PFSK-1 (cell line): Measurements from ENCODE around the gene ISX.

Source experiments
- FOXP2 ChIP-seq: optimal IDR thresholded peaks from 2 replicates; pipeline ENCODE3; 2011; ENCODE audit warnings: borderline replicate concordance, control low read depth, inconsistent platforms; ENCODE audit not compliant: insufficient read depth; ENCODE audit errors: extremely low read length, extremely low read depth
- POLR2AphosphoS5 ChIP-seq: IDR thresholded peaks from 2 replicates; pipeline ENCODE4 v1.6.1; 2012; ENCODE audit warnings: low read depth, mild to moderate bottlenecking, control low read depth, low read length, moderate library complexity
- SIN3A ChIP-seq: IDR thresholded peaks from 2 replicates; pipeline ENCODE4 v1.6.1; 2012; ENCODE audit warnings: mild to moderate bottlenecking, low read length, moderate library complexity, borderline replicate concordance; ENCODE audit not compliant: insufficient read depth
- TAF1 ChIP-seq: IDR thresholded peaks from 2 replicates; pipeline ENCODE4 v1.6.1; 2012; ENCODE audit warnings: low read length, control low read depth, borderline replicate concordance; ENCODE audit not compliant: insufficient read depth
- TF ChIP-seq, protein P1 (sequence below), 2 experiments: IDR thresholded peaks; 2 replicates each; pipeline versions ENCODE4 v1.6.1 to v1.8.0; 2011 to 2012; ENCODE audit warnings: low read depth in 2 of 2, low read length in 2 of 2, control low read depth in 1 of 2, inconsistent platforms in 1 of 2, mild to moderate bottlenecking in 1 of 2, moderate library complexity in 1 of 2; ENCODE audit not compliant: insufficient read depth in 1 of 2

- no peak for TF ChIP-seq TAF1
- no peak for TF ChIP-seq POLR2AphosphoS5
- TF ChIP-seq SIN3A = no peak
- TF ChIP-seq, protein P1, sequence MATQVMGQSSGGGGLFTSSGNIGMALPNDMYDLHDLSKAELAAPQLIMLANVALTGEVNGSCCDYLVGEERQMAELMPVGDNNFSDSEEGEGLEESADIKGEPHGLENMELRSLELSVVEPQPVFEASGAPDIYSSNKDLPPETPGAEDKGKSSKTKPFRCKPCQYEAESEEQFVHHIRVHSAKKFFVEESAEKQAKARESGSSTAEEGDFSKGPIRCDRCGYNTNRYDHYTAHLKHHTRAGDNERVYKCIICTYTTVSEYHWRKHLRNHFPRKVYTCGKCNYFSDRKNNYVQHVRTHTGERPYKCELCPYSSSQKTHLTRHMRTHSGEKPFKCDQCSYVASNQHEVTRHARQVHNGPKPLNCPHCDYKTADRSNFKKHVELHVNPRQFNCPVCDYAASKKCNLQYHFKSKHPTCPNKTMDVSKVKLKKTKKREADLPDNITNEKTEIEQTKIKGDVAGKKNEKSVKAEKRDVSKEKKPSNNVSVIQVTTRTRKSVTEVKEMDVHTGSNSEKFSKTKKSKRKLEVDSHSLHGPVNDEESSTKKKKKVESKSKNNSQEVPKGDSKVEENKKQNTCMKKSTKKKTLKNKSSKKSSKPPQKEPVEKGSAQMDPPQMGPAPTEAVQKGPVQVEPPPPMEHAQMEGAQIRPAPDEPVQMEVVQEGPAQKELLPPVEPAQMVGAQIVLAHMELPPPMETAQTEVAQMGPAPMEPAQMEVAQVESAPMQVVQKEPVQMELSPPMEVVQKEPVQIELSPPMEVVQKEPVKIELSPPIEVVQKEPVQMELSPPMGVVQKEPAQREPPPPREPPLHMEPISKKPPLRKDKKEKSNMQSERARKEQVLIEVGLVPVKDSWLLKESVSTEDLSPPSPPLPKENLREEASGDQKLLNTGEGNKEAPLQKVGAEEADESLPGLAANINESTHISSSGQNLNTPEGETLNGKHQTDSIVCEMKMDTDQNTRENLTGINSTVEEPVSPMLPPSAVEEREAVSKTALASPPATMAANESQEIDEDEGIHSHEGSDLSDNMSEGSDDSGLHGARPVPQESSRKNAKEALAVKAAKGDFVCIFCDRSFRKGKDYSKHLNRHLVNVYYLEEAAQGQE (IDR thresholded peaks at IDR 0.05; ENCODE audit: insufficient read depth in 1 of 2, low read depth in 2 of 2, low read length in 2 of 2) = no peak
- no peak for TF ChIP-seq FOXP2
Measured at GRCh38 chr22:35065183-35065582, 775 bp upstream of the ISX start.
